SK-N-SH (cell line): ENCODE data around the gene HRCT1. TPM values are rescaled to one million over a fixed set of nuclear protein-coding genes. Genes with fewer than 3 reads are reported as not detected.

ENCODE experiments used
- CTCF ChIA-PET: fragments of 300-600, 350-600 bp; formaldehyde crosslinking; extraction: SDS; loops from one replicate; lab custom pipeline; 2021; lab: Yijun Ruan, JAX
- POLR2A ChIA-PET: fragments of 350-600 bp; sonication (Branson Sonifier 250); formaldehyde crosslinking; extraction: SDS; loops from one replicate; lab custom pipeline; 2020; ENCODE audit warnings: antibody characterized with exemption, inconsistent platforms; lab: Yijun Ruan, JAX
- DNase-seq: peaks from one replicate; pipeline ENCODE4 v3.0.0; 2012
- H2AFZ ChIP-seq: fragments of 200-600 bp; sonication (generic); 2 replicates; pipeline ENCODE4 v1.8.1; 2016; ENCODE audit warnings: antibody characterized with exemption, mild to moderate bottlenecking, low read depth
- H3F3A ChIP-seq: fragments of 200-600 bp; sonication (generic); replicated peaks from 2 replicates; pipeline ENCODE3; 2016; ENCODE audit warnings: antibody characterized with exemption, mild to moderate bottlenecking; ENCODE audit not compliant: insufficient read depth
- H3K27ac ChIP-seq, 2 experiments: fragments of 200-500 bp in 1 of 2; fragments of 200-600 bp in 1 of 2; sonication (Bioruptor generic) in 1 of 2; sonication (generic), shearing (Covaris generic) in 1 of 2; 2 replicates each; pipeline versions ENCODE4 v1.5.1 to v1.6.1; 2014 to 2016; ENCODE audit warnings: low read depth in 2 of 2, inconsistent platforms in 1 of 2, low read length in 1 of 2, mild to moderate bottlenecking in 1 of 2, mixed read lengths in 1 of 2
- H3K27me3 ChIP-seq: fragments of 200-600 bp; sonication (generic), shearing (Covaris generic); 2 replicates; pipeline ENCODE4 v1.6.1; 2016; ENCODE audit warnings: mixed run types; ENCODE audit not compliant: insufficient read depth
- H3K36me3 ChIP-seq, 2 experiments: fragments of 200-500 bp in 1 of 2; fragments of 200-600 bp in 1 of 2; sonication (Bioruptor generic) in 1 of 2; sonication (generic) in 1 of 2; replicated peaks in 1 of 2; 2 replicates each; pipeline versions ENCODE3 to v1.5.1; 2014 to 2016; ENCODE audit warnings: low read length in 1 of 2, mild to moderate bottlenecking in 1 of 2; ENCODE audit not compliant: insufficient read depth in 2 of 2, control insufficient read depth in 1 of 2
- H3K4me1 ChIP-seq, 2 experiments: fragments of 200-500 bp in 1 of 2; fragments of 200-600 bp in 1 of 2; sonication (Bioruptor generic) in 1 of 2; sonication (generic), shearing (Covaris generic) in 1 of 2; 2 replicates each; pipeline versions ENCODE4 v1.5.1 to v1.6.1; 2014 to 2016; ENCODE audit warnings: low read depth in 1 of 2, low read length in 1 of 2, mixed run types in 1 of 2; ENCODE audit not compliant: insufficient read depth in 2 of 2, control insufficient read depth in 1 of 2
- H3K4me2 ChIP-seq: fragments of 200-600 bp; sonication (generic), shearing (Covaris generic); 2 replicates; pipeline ENCODE4 v1.6.1; 2017; ENCODE audit warnings: mixed run types
- H3K4me3 ChIP-seq, 2 experiments: fragments of 200-500 bp in 1 of 2; fragments of 200-600 bp in 1 of 2; sonication (Bioruptor generic) in 1 of 2; sonication (generic), shearing (Covaris generic) in 1 of 2; 2 replicates each; pipeline versions ENCODE4 v1.5.1 to v1.8.1; 2014 to 2016; ENCODE audit warnings: low read depth in 2 of 2, inconsistent platforms in 1 of 2, low read length in 1 of 2, mild to moderate bottlenecking in 1 of 2, mixed read lengths in 1 of 2, moderate library complexity in 1 of 2
- H3K79me2 ChIP-seq: fragments of 200-600 bp; sonication (generic); 2 replicates; pipeline ENCODE4 v1.8.1; 2017; ENCODE audit warnings: mild to moderate bottlenecking; ENCODE audit not compliant: insufficient read depth
- H3K9ac ChIP-seq: fragments of 200-600 bp; sonication (generic); 2 replicates; pipeline ENCODE4 v1.6.1; 2017; ENCODE audit warnings: mixed run types
- H3K9me2 ChIP-seq: fragments of 200-600 bp; sonication (generic); 2 replicates; pipeline ENCODE4 v1.6.1; 2017; ENCODE audit warnings: mixed run types
- H3K9me3 ChIP-seq: fragments of 200-600 bp; sonication (generic); 2 replicates; pipeline ENCODE4 v1.6.1; 2017; ENCODE audit warnings: mixed run types, mild to moderate bottlenecking, moderate library complexity
- H4K20me1 ChIP-seq: fragments of 200-600 bp; sonication (generic); 2 replicates; pipeline ENCODE4 v1.6.1; 2017; ENCODE audit warnings: mild to moderate bottlenecking, mixed run types; ENCODE audit not compliant: insufficient read depth
- CHD2 ChIP-seq: fragments of 150-350 bp; IDR thresholded peaks from 2 replicates; pipeline ENCODE4 v1.6.1; 2018; ENCODE audit warnings: low read length; ENCODE audit not compliant: partially characterized antibody
- FOSL2 ChIP-seq: IDR thresholded peaks from 2 replicates; pipeline ENCODE4 v1.4.0; 2012; ENCODE audit warnings: low read depth, mild to moderate bottlenecking, moderate library complexity, borderline replicate concordance
- FOXJ3 ChIP-seq: sonication (generic); formaldehyde crosslinking; IDR thresholded peaks from 2 replicates; pipeline ENCODE4 v1.5.1; 2020; ENCODE audit warnings: mild to moderate bottlenecking, missing genetic modification reagents
- GABPA ChIP-seq: IDR thresholded peaks from 2 replicates; pipeline ENCODE4 v1.4.0; 2012; ENCODE audit warnings: low read depth, mild to moderate bottlenecking
- IRF3 ChIP-seq: fragments of 150-350 bp; IDR thresholded peaks from 2 replicates; pipeline ENCODE4 v1.6.1; 2016; ENCODE audit warnings: mild to moderate bottlenecking, low read depth, low read length
- JUND ChIP-seq: IDR thresholded peaks from 2 replicates; pipeline ENCODE4 v1.4.0; 2012
- MAX ChIP-seq: IDR thresholded peaks from 2 replicates; pipeline ENCODE4 v1.4.0; 2012; ENCODE audit warnings: low read depth
- MEF2A ChIP-seq: IDR thresholded peaks from 2 replicates; pipeline ENCODE4 v1.4.0; 2012; ENCODE audit warnings: low read depth, borderline replicate concordance
- NFIC ChIP-seq: IDR thresholded peaks from 2 replicates; pipeline ENCODE4 v1.4.0; 2012; ENCODE audit warnings: borderline replicate concordance
- NRF1 ChIP-seq: IDR thresholded peaks from 2 replicates; pipeline ENCODE4 v1.6.1; 2012; ENCODE audit warnings: low read depth, mild to moderate bottlenecking, low read length
- POLR2AphosphoS5 ChIP-seq: IDR thresholded peaks from 2 replicates; pipeline ENCODE4 v1.6.1; 2012; ENCODE audit warnings: low read depth, low read length
- RCOR1 ChIP-seq: fragments of 150-350 bp; IDR thresholded peaks from 2 replicates; pipeline ENCODE4 v1.6.1; 2017; ENCODE audit warnings: antibody characterized with exemption, low read length
- RFX5 ChIP-seq: IDR thresholded peaks from 2 replicates; pipeline ENCODE4 v1.6.1; 2012; ENCODE audit warnings: mild to moderate bottlenecking, improper control_type of control experiment, low read length
- TAF1 ChIP-seq: IDR thresholded peaks from 2 replicates; pipeline ENCODE4 v1.6.1; 2012; ENCODE audit warnings: low read depth, mild to moderate bottlenecking, low read length, moderate library complexity, borderline replicate concordance
- USF2 ChIP-seq: fragments of 150-350 bp; IDR thresholded peaks from 2 replicates; pipeline ENCODE4 v1.6.1; 2017; ENCODE audit warnings: antibody characterized with exemption, low read length, low read depth, borderline replicate concordance
- YY1 ChIP-seq: IDR thresholded peaks from 2 replicates; pipeline ENCODE4 v1.4.0; 2012; ENCODE audit warnings: low read depth, mild to moderate bottlenecking
- ZBTB33 ChIP-seq: IDR thresholded peaks from 2 replicates; pipeline ENCODE4 v1.4.0; 2012; ENCODE audit warnings: low read depth, borderline replicate concordance
- WGBS: methylation state at CpG from one replicate; pipeline ENCODE4 v1.1.6; 2017; ENCODE audit warnings: low lambda C conversion rate; 5-methylcytosine and 5-hydroxymethylcytosine counted together
- polyA plus RNA-seq, 3 experiments: library from polyadenylated mRNA; depleted of rRNA; stranded (reverse); fragments of >200 nt; gene quantifications; 2 replicates each; pipeline ENCODE4 v1.2.3, GENCODE V29; 2012

The HRCT1 gene
- polyA plus RNA-seq, 1 of the 3 experiments (the other 2 are of a cell fraction), result 3.0 TPM

GRCh38 chr9:35863583-35863982 is 42.4 kb upstream of the HRCT1 start:
- DNase-seq, result no peak
- Histone ChIP-seq H3K9ac (no peak overlapping the region), H3F3A (no peaks in the 10 kb centered on the region), H3K27ac (no peak overlapping the region), H2AFZ (no peak overlapping the region), H4K20me1 (no peaks in the 10 kb centered on the region), H3K4me2 (no peak overlapping the region), H3K4me1 (peaks cover 0 to 9% of the 10 kb centered on the region in 2 experiments; a peak in 1 of 4 replicates), H3K4me3 (no peak overlapping the region)
- WGBS, result 45% methylated on average over 6 of the region's 8 CpGs
- CTCF ChIA-PET, result interaction anchor here (2.1 to 4.9 kb wide), 3 partner anchors 19 to 74 kb away, joined by 8 to 25 read pairs (median 13); no protein-coding TSS in a partner anchor
- TF ChIP-seq JUND (no peak), POLR2AphosphoS5 (no peak), YY1 (no peak), FOXJ3 (CRISPR knock-in tag) (no peak), MEF2A (no peak), NRF1 (no peak), FOSL2 (no peak), MAX (no peak), ZBTB33 (no peak), RCOR1 (no peak), TAF1 (no peak), NFIC (no peak), IRF3 (no peak), USF2 (no peak), GABPA (no peak), RFX5 (no peak), CHD2 (no peak)
- TF ChIP-seq, all 33 proteins: peak for 0
- POLR2A ChIA-PET, result no interaction called here
- no peaks in the 10 kb centered on the region for H3K36me3 ChIP-seq
- H3K9me3 ChIP-seq, result no peaks in the 10 kb centered on the region
- no peaks in the 10 kb centered on the region for H3K79me2 ChIP-seq
- H3K9me2 ChIP-seq, result no peaks in the 10 kb centered on the region
- H3K27me3 ChIP-seq, result no peaks in the 10 kb centered on the region; the same call in 1 of the 2 replicates
